ENCODE data around the gene RETREG3. TPM values are rescaled to one million over a fixed set of nuclear protein-coding genes. Genes with fewer than 3 reads are reported as not detected.

Gene RETREG3
- total and polyA plus RNA-seq, 2 of the 13 experiments (the other 11 are each of a cell fraction or from before 2014, with no cell fraction given), result 47.0 to 55.8 TPM

- TF ChIP-seq PATZ1 (CRISPR knock-in tag; IDR thresholded peaks at IDR 0.05) (no peak), ZNF607 (CRISPR knock-in tag; IDR thresholded peaks at IDR 0.05; ENCODE audit: borderline replicate concordance) (no peak), CCAR2 (optimal IDR thresholded peaks at IDR 0.05; ENCODE audit: low read depth, low read length) (no peak), CENPT (CRISPR knock-in tag; IDR thresholded peaks at IDR 0.05; ENCODE audit: low read depth) (no peak), FOXK1 (CRISPR knock-in tag; IDR thresholded peaks at IDR 0.05; ENCODE audit: borderline replicate concordance, low read depth) (no peak), FLYWCH1 (CRISPR knock-in tag; IDR thresholded peaks at IDR 0.05) (0 out of 2 replicates have a peak, but pooled peaks have one; percentile 39), NFE2L1 (CRISPR knock-in tag; IDR thresholded peaks at IDR 0.05; ENCODE audit: borderline replicate concordance) (no peak), KLF13 (CRISPR knock-in tag; IDR thresholded peaks at IDR 0.05) (no peak), ZSCAN31 (CRISPR knock-in tag; IDR thresholded peaks at IDR 0.05; ENCODE audit: low read depth) (peak; percentile 52; the same call in 1 of the 2 replicates), ZNF414 (CRISPR knock-in tag; IDR thresholded peaks at IDR 0.05) (0 out of 2 replicates have a peak, but pooled peaks have one; percentile 24), ZSCAN25 (CRISPR knock-in tag; IDR thresholded peaks at IDR 0.05) (no peak), ZNF101 (CRISPR knock-in tag; IDR thresholded peaks at IDR 0.05; ENCODE audit: borderline replicate concordance, low read depth) (no peak), ZBTB20 (CRISPR knock-in tag; IDR thresholded peaks at IDR 0.05; ENCODE audit: borderline replicate concordance, low read depth) (no peak), ZNF20 (CRISPR knock-in tag; IDR thresholded peaks at IDR 0.05) (no peak), ZNF264 (CRISPR knock-in tag; IDR thresholded peaks at IDR 0.05) (no peak), ARNT (IDR thresholded peaks at IDR 0.05) (no peak), HNRNPK (IDR thresholded peaks at IDR 0.05; ENCODE audit: low read depth, low read length, poor library complexity, severe bottlenecking) (no peak), CSRNP1 (CRISPR knock-in tag; IDR thresholded peaks at IDR 0.05) (0 out of 2 replicates have a peak, but pooled peaks have one; percentile 9), FOXP1 (IDR thresholded peaks at IDR 0.05) (no peak), FOXP1 (CRISPR knock-in tag; IDR thresholded peaks at IDR 0.05) (no peak), EED (CRISPR knock-in tag; IDR thresholded peaks at IDR 0.05) (peak; percentile 70; the same call in 1 of the 2 replicates), TBX3 (IDR thresholded peaks at IDR 0.05; ENCODE audit: borderline replicate concordance) (no peak)
- TF ChIP-seq, protein P1, sequence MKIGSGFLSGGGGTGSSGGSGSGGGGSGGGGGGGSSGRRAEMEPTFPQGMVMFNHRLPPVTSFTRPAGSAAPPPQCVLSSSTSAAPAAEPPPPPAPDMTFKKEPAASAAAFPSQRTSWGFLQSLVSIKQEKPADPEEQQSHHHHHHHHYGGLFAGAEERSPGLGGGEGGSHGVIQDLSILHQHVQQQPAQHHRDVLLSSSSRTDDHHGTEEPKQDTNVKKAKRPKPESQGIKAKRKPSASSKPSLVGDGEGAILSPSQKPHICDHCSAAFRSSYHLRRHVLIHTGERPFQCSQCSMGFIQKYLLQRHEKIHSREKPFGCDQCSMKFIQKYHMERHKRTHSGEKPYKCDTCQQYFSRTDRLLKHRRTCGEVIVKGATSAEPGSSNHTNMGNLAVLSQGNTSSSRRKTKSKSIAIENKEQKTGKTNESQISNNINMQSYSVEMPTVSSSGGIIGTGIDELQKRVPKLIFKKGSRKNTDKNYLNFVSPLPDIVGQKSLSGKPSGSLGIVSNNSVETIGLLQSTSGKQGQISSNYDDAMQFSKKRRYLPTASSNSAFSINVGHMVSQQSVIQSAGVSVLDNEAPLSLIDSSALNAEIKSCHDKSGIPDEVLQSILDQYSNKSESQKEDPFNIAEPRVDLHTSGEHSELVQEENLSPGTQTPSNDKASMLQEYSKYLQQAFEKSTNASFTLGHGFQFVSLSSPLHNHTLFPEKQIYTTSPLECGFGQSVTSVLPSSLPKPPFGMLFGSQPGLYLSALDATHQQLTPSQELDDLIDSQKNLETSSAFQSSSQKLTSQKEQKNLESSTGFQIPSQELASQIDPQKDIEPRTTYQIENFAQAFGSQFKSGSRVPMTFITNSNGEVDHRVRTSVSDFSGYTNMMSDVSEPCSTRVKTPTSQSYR (CRISPR knock-in tag; IDR thresholded peaks at IDR 0.05; ENCODE audit: borderline replicate concordance), result no peak
Measured at GRCh38 chr17:42608305-42609181, 631 bp downstream of the RETREG3 start (continued).

Data from HepG2 (cell line).